ENCODE measurements around the gene CNOT3. TPM values are rescaled to one million over a fixed set of nuclear protein-coding genes. Genes with fewer than 3 reads are reported as not detected.
"Not testable (repeated sequence)": the region's sequence is repeated elsewhere in the genome, so short reads cannot be mapped to it uniquely, and the experiment has no call there.

Gene CNOT3
- total RNA-seq, 2 donors from 2014 or later = 22.8 to 54.4 TPM

GRCh38 chr19:54180691-54181091 lies 43.1 kb downstream of the CNOT3 start:
- DNase-seq (ENCODE audit: low spot score) = no peak
- Histone ChIP-seq H3K27ac (no peak overlapping the region), H3K27me3 (replicated peaks; ENCODE audit: insufficient read depth) (no peaks in the 10 kb centered on the region), H3K9me3 (no peaks in the 10 kb centered on the region), H3K4me3 (no peak overlapping the region), H3K4me1 (replicated peaks) (no peaks in the 10 kb centered on the region), H3K36me3 (no peaks in the 10 kb centered on the region)
- TF ChIP-seq POLR2AphosphoS5 (IDR thresholded peaks at IDR 0.05) (no peak), CTCF (IDR thresholded peaks at IDR 0.05) (no peak)
- 93% methylated on average over 37 of the region's 37 CpGs for WGBS
- intact Hi-C loops (cut with DNase I) = no loop called here

- H3K27me3 ChIP-seq (replicated peaks; ENCODE audit: insufficient read depth); H3K4me1 ChIP-seq (replicated peaks); intact Hi-C loops (cut with DNase I); H3K36me3 ChIP-seq; H3K9me3 ChIP-seq; DNase-seq (ENCODE audit: low spot score); H3K4me3 ChIP-seq; H3K27ac ChIP-seq: not testable (repeated sequence)
- 83% methylated on average over 3 of the region's 3 CpGs for WGBS
Measured at GRCh38 chr19:54181894-54182293, 44.3 kb downstream of the CNOT3 start.

GRCh38 chr19:54183431-54183830 lies 45.9 kb downstream of the CNOT3 start:
- intact Hi-C loops (cut with DNase I) = no loop called here
- no peak for DNase-seq (ENCODE audit: low spot score)
- H3K4me3 ChIP-seq = no peak overlapping the region
- 88% methylated on average over 11 of the region's 11 CpGs for WGBS
- H3K27ac ChIP-seq = no peak overlapping the region
- no peaks in the 10 kb centered on the region for H3K4me1 ChIP-seq (replicated peaks)
- TF ChIP-seq POLR2AphosphoS5 (IDR thresholded peaks at IDR 0.05) = no peak
- no peak for TF ChIP-seq POLR2A (IDR thresholded peaks at IDR 0.05)
- no peak for TF ChIP-seq CTCF (IDR thresholded peaks at IDR 0.05)
- H3K9me3 ChIP-seq = no peaks in the 10 kb centered on the region
- no peaks in the 10 kb centered on the region for H3K27me3 ChIP-seq (replicated peaks; ENCODE audit: insufficient read depth)
- no peaks in the 10 kb centered on the region for H3K36me3 ChIP-seq

GRCh38 chr19:54186351-54186750 lies 48.8 kb downstream of the CNOT3 start:
- Histone ChIP-seq H3K27me3 (replicated peaks; ENCODE audit: insufficient read depth) (no peaks in the 10 kb centered on the region), H3K9me3 (no peaks in the 10 kb centered on the region), H3K4me1 (replicated peaks) (no peaks in the 10 kb centered on the region), H3K27ac (no peak overlapping the region), H3K36me3 (no peaks in the 10 kb centered on the region), H3K4me3 (no peak overlapping the region)
- intact Hi-C loops (cut with DNase I) = no loop called here
- WGBS = 83% methylated on average over 8 of the region's 8 CpGs
- no peak for DNase-seq (ENCODE audit: low spot score)
- TF ChIP-seq POLR2A (IDR thresholded peaks at IDR 0.05) = no peak
- TF ChIP-seq POLR2AphosphoS5 (IDR thresholded peaks at IDR 0.05) = no peak
- no peak for TF ChIP-seq CTCF (IDR thresholded peaks at IDR 0.05)

GRCh38 chr19:54186934-54187381 lies 49.4 kb downstream of the CNOT3 start:
- H3K27ac ChIP-seq = no peak overlapping the region
- intact Hi-C loops (cut with DNase I) = no loop called here
- no peaks in the 10 kb centered on the region for H3K9me3 ChIP-seq
- TF ChIP-seq CTCF (IDR thresholded peaks at IDR 0.05) (no peak), POLR2AphosphoS5 (IDR thresholded peaks at IDR 0.05) (no peak), POLR2A (IDR thresholded peaks at IDR 0.05) (no peak)
- DNase-seq (ENCODE audit: low spot score) = no peak
- H3K27me3 ChIP-seq (replicated peaks; ENCODE audit: insufficient read depth) = no peaks in the 10 kb centered on the region
- WGBS = 87% methylated on average over 11 of the region's 11 CpGs
- no peaks in the 10 kb centered on the region for H3K36me3 ChIP-seq
- H3K4me3 ChIP-seq = no peak overlapping the region
- peaks cover 2% of the 10 kb centered on the region for H3K4me1 ChIP-seq (replicated peaks)

All from prostate gland (tissue), 2 donors.